GM21825 (cell line): ENCODE data around the gene GAL3ST3.
"Not testable (repeated sequence)": the region's sequence is repeated elsewhere in the genome, so short reads cannot be mapped to it uniquely, and the experiment has no call there.

Experiments
- ATAC-seq: cut with Tn5 transposase; IDR thresholded peaks from one replicate; pipeline ENCODE4 v1.9.1; 2021; ENCODE audit warnings: mild to moderate bottlenecking, moderate library complexity; ENCODE audit not compliant: unreplicated experiment

GAL3ST3 gene

GRCh38 chr11:66014804-66015453 lies 34.0 kb downstream of the GAL3ST3 start:
- no peak for ATAC-seq

- no peak for ATAC-seq
Observed at GRCh38 chr11:66013762-66014100, 35.2 kb downstream of the GAL3ST3 start.

GRCh38 chr11:66012946-66013761 lies 35.8 kb downstream of the GAL3ST3 start:
- ATAC-seq, result no peak

- ATAC-seq, result no peak
Observed at GRCh38 chr11:66012371-66012945, 36.5 kb downstream of the GAL3ST3 start.

- ATAC-seq, result no peak
Observed at GRCh38 chr11:66011785-66012303, 37.1 kb downstream of the GAL3ST3 start, which contains the start of gene CST6. Gene CST6, plus strand, starts transcription at chr11:66012008. Its CDS starts 37 bp downstream, at chr11:66012045.

- no peak for ATAC-seq
Observed at GRCh38 chr11:66011239-66011784, 37.6 kb downstream of the GAL3ST3 start.

GRCh38 chr11:66010036-66010435 lies 38.9 kb downstream of the GAL3ST3 start:
- not testable (repeated sequence) for ATAC-seq

GRCh38 chr11:66008468-66009101 lies 40.4 kb downstream of the GAL3ST3 start:
- no peak for ATAC-seq

- ATAC-seq, result no peak
Observed at GRCh38 chr11:66008095-66008467, 40.9 kb downstream of the GAL3ST3 start.

- ATAC-seq, result no peak
Observed at GRCh38 chr11:66007201-66007634, 41.7 kb downstream of the GAL3ST3 start.

GRCh38 chr11:66006891-66007176 lies 42.1 kb downstream of the GAL3ST3 start:
- no peak for ATAC-seq

GRCh38 chr11:66006134-66006890 lies 42.6 kb downstream of the GAL3ST3 start:
- ATAC-seq, result no peak

GRCh38 chr11:66004186-66004585 lies 44.8 kb downstream of the GAL3ST3 start:
- ATAC-seq, result no peak

- ATAC-seq, result no peak
Observed at GRCh38 chr11:66003291-66003690, 45.7 kb downstream of the GAL3ST3 start.

- ATAC-seq, result peak; percentile 41
Observed at GRCh38 chr11:66002648-66003225, 46.2 kb downstream of the GAL3ST3 start.

- peak; percentile 72 for ATAC-seq
Observed at GRCh38 chr11:66001942-66002647, 46.9 kb downstream of the GAL3ST3 start, which contains the start of the genes BANF1 and EIF1AD. Gene BANF1, plus strand, starts transcription at chr11:66002503. Its CDS starts 748 bp downstream, at chr11:66003251. Gene EIF1AD, minus strand, starts transcription at chr11:66002157. Its CDS starts 1,768 bp downstream, at chr11:66000389.

GRCh38 chr11:65997286-65997685 lies 51.7 kb downstream of the GAL3ST3 start:
- ATAC-seq, result no peak

- ATAC-seq, result no peak
Observed at GRCh38 chr11:65992056-65992455, 56.9 kb downstream of the GAL3ST3 start.
